GM19351 (cell line): Measurements from ENCODE around the gene TMBIM1.

ENCODE experiments used
- ATAC-seq: cut with Tn5 transposase; IDR thresholded peaks from one replicate; pipeline ENCODE4 v1.9.1; 2021; ENCODE audit warnings: mild to moderate bottlenecking, moderate library complexity; ENCODE audit not compliant: unreplicated experiment

The TMBIM1 gene

GRCh38 chr2:218292048-218293014 lies at the start of gene TMBIM1:
TMBIM1 (minus strand) TSS chr2:218292503; CDS start chr2:218282141, 10,362 bp downstream.
- ATAC-seq, result peak; percentile 80

- ATAC-seq, result no peak
These were observed 49.1 kb upstream of the TMBIM1 start for GRCh38 chr2:218341381-218341780.

- ATAC-seq, result no peak
These were observed 48.4 kb upstream of the TMBIM1 start for GRCh38 chr2:218340656-218341055.

- ATAC-seq, result no peak
These were observed 42.2 kb upstream of the TMBIM1 start for GRCh38 chr2:218334531-218334930.

- ATAC-seq, result no peak
These were observed 40.8 kb upstream of the TMBIM1 start for GRCh38 chr2:218332920-218333645.

- ATAC-seq, result no peak
These were observed 40.0 kb upstream of the TMBIM1 start for GRCh38 chr2:218332288-218332687.

- ATAC-seq, result no peak
These were observed 39.4 kb upstream of the TMBIM1 start for GRCh38 chr2:218331745-218332144.

GRCh38 chr2:218329826-218330593 lies 37.7 kb upstream of the TMBIM1 start:
- ATAC-seq, result peak; percentile 36

- ATAC-seq, result peak; percentile 38
These were observed 36.9 kb upstream of the TMBIM1 start for GRCh38 chr2:218329027-218329825.

- no peak for ATAC-seq
These were observed 36.0 kb upstream of the TMBIM1 start for GRCh38 chr2:218328294-218328693.

- ATAC-seq, result no peak
These were observed 35.3 kb upstream of the TMBIM1 start for GRCh38 chr2:218327451-218328210.

- no peak for ATAC-seq
These were observed 34.0 kb upstream of the TMBIM1 start for GRCh38 chr2:218326315-218326714.

GRCh38 chr2:218325566-218326160 lies 33.4 kb upstream of the TMBIM1 start:
- ATAC-seq, result no peak

GRCh38 chr2:218323526-218324472 lies 31.5 kb upstream of the TMBIM1 start:
- no peak for ATAC-seq

- peak; percentile 77 for ATAC-seq
These were observed 30.6 kb upstream of the TMBIM1 start for GRCh38 chr2:218322768-218323525.

- no peak for ATAC-seq
These were observed 28.5 kb upstream of the TMBIM1 start for GRCh38 chr2:218320704-218321336.
